ENCODE data around the gene TBC1D25.

TBC1D25 gene

GRCh38 chrX:48606091-48606490, 66.6 kb downstream of the TBC1D25 start:
- Histone ChIP-seq H3K36me3 (ENCODE audit: insufficient read depth, low read length) (no peaks in the 10 kb centered on the region), H3K27me3 (ENCODE audit: insufficient read depth, low read length, poor library complexity, severe bottlenecking) (no peaks in the 10 kb centered on the region), H3K79me2 (ENCODE audit: insufficient read depth, low read length) (no peaks in the 10 kb centered on the region), H2AFZ (ENCODE audit: low read length) (no peak overlapping the region), H3F3A (ENCODE audit: low read depth) (no peaks in the 10 kb centered on the region), H4K20me1 (ENCODE audit: insufficient read depth, low read length, poor library complexity, severe bottlenecking) (no peaks in the 10 kb centered on the region), H3K4me1 (ENCODE audit: insufficient read depth, low read length, poor library complexity, severe bottlenecking) (no peaks in the 10 kb centered on the region), H3K9me3 (ENCODE audit: insufficient read depth, low read depth, low read length) (no peaks in the 10 kb centered on the region), H3K9ac (ENCODE audit: low read depth, low read length, poor library complexity, severe bottlenecking) (no peak overlapping the region), H3K9me2 (replicated peaks; ENCODE audit: low read depth, low read length) (no peaks in the 10 kb centered on the region), H3K4me3 (ENCODE audit: low read length, poor library complexity, severe bottlenecking) (no peak overlapping the region), H3K4me2 (ENCODE audit: low read depth, low read length, poor library complexity, severe bottlenecking) (no peak overlapping the region)
- TF ChIP-seq CTCF (conservative IDR thresholded peaks at IDR 0.05; ENCODE audit: low read length) (0 out of 2 replicates have a peak, but pooled peaks have one; percentile 15), EZH2phosphoT487 (IDR thresholded peaks at IDR 0.05; ENCODE audit: borderline replicate concordance) (no peak)

GRCh38 chrX:48611703-48612102, 72.2 kb downstream of the TBC1D25 start:
- H3K9ac ChIP-seq (ENCODE audit: low read depth, low read length, poor library complexity, severe bottlenecking), result no peak overlapping the region
- no peaks in the 10 kb centered on the region for H3K79me2 ChIP-seq (ENCODE audit: insufficient read depth, low read length)
- H3K4me2 ChIP-seq (ENCODE audit: low read depth, low read length, poor library complexity, severe bottlenecking), result no peak overlapping the region
- H3F3A ChIP-seq (ENCODE audit: low read depth), result no peaks in the 10 kb centered on the region
- H2AFZ ChIP-seq (ENCODE audit: low read length), result no peak overlapping the region
- no peaks in the 10 kb centered on the region for H3K4me1 ChIP-seq (ENCODE audit: insufficient read depth, low read length, poor library complexity, severe bottlenecking)
- no peaks in the 10 kb centered on the region for H4K20me1 ChIP-seq (ENCODE audit: insufficient read depth, low read length, poor library complexity, severe bottlenecking)
- H3K36me3 ChIP-seq (ENCODE audit: insufficient read depth, low read length), result no peaks in the 10 kb centered on the region
- H3K9me2 ChIP-seq (replicated peaks; ENCODE audit: low read depth, low read length), result no peaks in the 10 kb centered on the region
- H3K9me3 ChIP-seq (ENCODE audit: insufficient read depth, low read depth, low read length), result no peaks in the 10 kb centered on the region
- TF ChIP-seq EZH2phosphoT487 (IDR thresholded peaks at IDR 0.05; ENCODE audit: borderline replicate concordance), result no peak
- no peak for TF ChIP-seq CTCF (conservative IDR thresholded peaks at IDR 0.05; ENCODE audit: low read length)
- no peaks in the 10 kb centered on the region for H3K27me3 ChIP-seq (ENCODE audit: insufficient read depth, low read length, poor library complexity, severe bottlenecking)
- no peak overlapping the region for H3K4me3 ChIP-seq (ENCODE audit: low read length, poor library complexity, severe bottlenecking)
